Renal pelvis (tissue), 4 donors: ENCODE measurements around the gene CD70. TPM values are rescaled to one million over a fixed set of nuclear protein-coding genes. Genes with fewer than 3 reads are reported as not detected.
"Not testable (repeated sequence)": the region's sequence is repeated elsewhere in the genome, so short reads cannot be mapped to it uniquely, and the experiment has no call there.

ENCODE experiments used
- DNase-seq: peaks from one replicate; pipeline ENCODE4 v3.0.0-alpha.2; 2013
- polyA plus RNA-seq, 3 donors: library from polyadenylated mRNA; unstranded; fragments of 120-200 nt; gene quantifications; one replicate each; pipeline ENCODE4 v1.2.1, GENCODE V29; 2013; ENCODE audit not compliant: insufficient read length in 3 of 3

The CD70 gene
- polyA plus RNA-seq, 3 donors, result 0.26 TPM; not detected in 2

- DNase-seq, result no peak
These were observed 19.8 kb downstream of the CD70 start for GRCh38 chr19:6571167-6571566.

- no peak for DNase-seq
These were observed 20.2 kb downstream of the CD70 start for GRCh38 chr19:6570764-6571163.

GRCh38 chr19:6568816-6569215 lies 22.1 kb downstream of the CD70 start:
- no peak for DNase-seq

GRCh38 chr19:6568010-6568526 lies 22.9 kb downstream of the CD70 start:
- no peak for DNase-seq

GRCh38 chr19:6566727-6567126 lies 24.2 kb downstream of the CD70 start:
- DNase-seq, result not testable (repeated sequence)

- no peak for DNase-seq
These were observed 26.6 kb downstream of the CD70 start for GRCh38 chr19:6564393-6564792.

- not testable (repeated sequence) for DNase-seq
These were observed 28.5 kb downstream of the CD70 start for GRCh38 chr19:6562437-6562836.

GRCh38 chr19:6556480-6557195 lies 34.3 kb downstream of the CD70 start:
- DNase-seq, result no peak

GRCh38 chr19:6556043-6556449 lies 34.9 kb downstream of the CD70 start:
- no peak for DNase-seq

- DNase-seq, result no peak
These were observed 39.1 kb downstream of the CD70 start for GRCh38 chr19:6551607-6552450.

- DNase-seq, result no peak
These were observed 39.9 kb downstream of the CD70 start for GRCh38 chr19:6551091-6551490.

- not testable (repeated sequence) for DNase-seq
These were observed 40.3 kb downstream of the CD70 start for GRCh38 chr19:6550679-6551078.

GRCh38 chr19:6543866-6544347 lies 47.0 kb downstream of the CD70 start:
- DNase-seq, result no peak

GRCh38 chr19:6540918-6541689 lies 49.8 kb downstream of the CD70 start:
- DNase-seq, result no peak

- no peak for DNase-seq
These were observed 51.4 kb downstream of the CD70 start for GRCh38 chr19:6539514-6539913.

Other genes with a start within 250 kb of the CD70 start
- gene CLPP, start 229.6 kb downstream of the CD70 start, polyA plus RNA-seq, result 10 to 100 TPM; 62.5 to 79.9 (median 69.1) TPM
- 10 to 100 TPM; 70.2 to 90.9 (median 89.4) TPM for gene ALKBH7, start 218.4 kb downstream of the CD70 start, polyA plus RNA-seq
- 1 to 10 TPM; 3.0 to 3.8 (median 3.3) TPM for gene PSPN, start 215.2 kb downstream of the CD70 start, polyA plus RNA-seq
- gene GTF2F1, start 198.0 kb downstream of the CD70 start, polyA plus RNA-seq, result 100 to 1,000 TPM in 2 of 3 donors, 10 to 100 TPM in 1; 91.7 to 102 (median 100) TPM
- gene KHSRP, start 166.3 kb downstream of the CD70 start, polyA plus RNA-seq, result 100 to 1,000 TPM; 310 to 362 (median 359) TPM
- gene SLC25A41, start 157.4 kb downstream of the CD70 start, polyA plus RNA-seq, result 1 to 10 TPM in 2 of 3 donors, under 1 TPM in 1; 0.31 to 2.4 (median 1.5) TPM
- gene SLC25A23, start 131.4 kb downstream of the CD70 start, polyA plus RNA-seq, result 10 to 100 TPM; 77.7 to 84.1 (median 80.4) TPM
- 10 to 100 TPM; 34.0 to 41.7 (median 35.9) TPM for gene CRB3, start 126.9 kb downstream of the CD70 start, polyA plus RNA-seq
- gene DENND1C, start 109.4 kb downstream of the CD70 start, polyA plus RNA-seq, result 10 to 100 TPM; 41.8 to 47.0 (median 45.2) TPM
- gene TUBB4A, start 88.8 kb downstream of the CD70 start, polyA plus RNA-seq, result 10 to 100 TPM; 35.2 to 37.0 (median 36.7) TPM
- under 1 TPM in 2 of 3 donors, not detected in 1; 0.21 to 0.55 TPM for gene TNFSF9, start 60.1 kb downstream of the CD70 start, polyA plus RNA-seq
- gene TNFSF14, start 79.0 kb upstream of the CD70 start, polyA plus RNA-seq, result under 1 TPM; 0.03 to 0.08 (median 0.06) TPM
- 10 to 100 TPM; 20.1 to 23.3 (median 21.2) TPM for gene C3, start 129.5 kb upstream of the CD70 start, polyA plus RNA-seq
- 10 to 100 TPM; 67.3 to 90.0 (median 68.0) TPM for gene GPR108, start 146.4 kb upstream of the CD70 start, polyA plus RNA-seq
- gene TRIP10, start 148.5 kb upstream of the CD70 start, polyA plus RNA-seq, result 10 to 100 TPM; 51.7 to 71.8 (median 58.3) TPM
- 10 to 100 TPM in 2 of 3 donors, 1 to 10 TPM in 1; 5.7 to 10.1 (median 10.0) TPM for gene SH2D3A, start 176.3 kb upstream of the CD70 start, polyA plus RNA-seq
- 1 to 10 TPM; 1.8 to 2.1 (median 1.9) TPM for gene VAV1, start 181.6 kb upstream of the CD70 start, polyA plus RNA-seq